Measurements from ENCODE around the gene PON2.
"Not testable (repeated sequence)": the region's sequence is repeated elsewhere in the genome, so short reads cannot be mapped to it uniquely, and the experiment has no call there.

Gene PON2

DNA sequence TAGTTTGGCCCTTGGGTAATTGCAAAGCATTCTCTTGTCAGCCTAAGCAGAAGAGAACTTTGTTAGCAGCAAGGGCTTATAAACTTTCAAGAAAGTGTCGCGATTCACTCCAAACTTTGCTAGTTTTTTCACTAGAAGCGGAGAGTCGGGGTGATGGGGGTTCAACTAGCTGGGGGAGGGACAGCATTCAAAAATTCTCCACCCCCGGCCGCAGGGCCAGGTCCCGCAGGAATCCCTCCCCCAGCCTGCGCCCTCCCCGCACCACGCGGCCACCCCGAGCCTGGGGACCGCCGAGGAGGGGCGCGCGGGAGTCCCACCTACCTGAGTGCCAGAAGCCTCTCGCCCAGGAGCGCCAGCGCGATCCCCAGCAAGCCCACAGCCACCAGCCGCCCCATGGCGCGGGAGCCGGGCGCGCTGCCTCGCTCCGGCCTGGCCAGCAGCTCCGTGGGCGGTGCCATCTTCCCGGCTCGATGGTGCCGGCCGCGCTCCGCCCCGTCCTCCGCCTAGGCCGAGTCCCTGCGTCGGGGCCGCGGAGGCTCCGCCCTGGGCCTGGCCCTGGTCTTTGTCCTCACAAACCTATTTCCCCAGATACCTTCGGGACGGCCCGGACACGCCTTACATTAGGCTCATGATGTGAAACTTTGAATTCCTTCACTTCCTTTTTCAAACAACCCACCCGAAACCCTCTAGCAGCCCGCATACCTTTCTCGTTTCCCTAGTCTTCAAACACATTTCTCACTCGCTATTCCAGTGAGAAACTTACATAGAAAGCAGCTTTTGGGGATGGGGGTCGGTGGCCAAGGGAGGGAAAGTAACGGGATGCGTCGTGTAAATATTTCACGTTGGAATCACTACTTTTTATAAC, at the start of gene PON2:
Gene PON2, minus strand, starts transcription at position 472 of the 865 bp plus-strand sequence. Its CDS starts 77 bp downstream, at position 395.
- peak; percentile 76 for DNase-seq

DNA sequence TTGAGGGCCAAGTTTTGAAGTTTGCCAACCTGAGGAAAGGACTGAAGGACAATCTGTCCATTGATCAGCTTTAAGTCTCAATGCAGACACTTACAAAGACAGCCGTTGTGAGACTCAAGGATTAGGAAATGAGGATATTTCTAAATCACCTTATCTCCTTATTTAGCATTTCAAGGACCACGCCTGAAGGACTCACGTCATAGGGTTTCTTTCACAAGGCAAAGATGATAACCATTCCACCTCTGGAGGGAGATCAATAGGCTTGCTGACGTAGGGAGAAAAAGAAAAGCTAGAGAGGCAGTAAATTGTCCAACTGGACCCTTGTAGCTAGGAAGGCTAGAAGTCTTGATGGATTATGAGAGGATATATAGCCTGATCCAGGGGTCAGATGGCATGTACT, 47.6 kb upstream of the PON2 start:
- no peak for DNase-seq

DNA sequence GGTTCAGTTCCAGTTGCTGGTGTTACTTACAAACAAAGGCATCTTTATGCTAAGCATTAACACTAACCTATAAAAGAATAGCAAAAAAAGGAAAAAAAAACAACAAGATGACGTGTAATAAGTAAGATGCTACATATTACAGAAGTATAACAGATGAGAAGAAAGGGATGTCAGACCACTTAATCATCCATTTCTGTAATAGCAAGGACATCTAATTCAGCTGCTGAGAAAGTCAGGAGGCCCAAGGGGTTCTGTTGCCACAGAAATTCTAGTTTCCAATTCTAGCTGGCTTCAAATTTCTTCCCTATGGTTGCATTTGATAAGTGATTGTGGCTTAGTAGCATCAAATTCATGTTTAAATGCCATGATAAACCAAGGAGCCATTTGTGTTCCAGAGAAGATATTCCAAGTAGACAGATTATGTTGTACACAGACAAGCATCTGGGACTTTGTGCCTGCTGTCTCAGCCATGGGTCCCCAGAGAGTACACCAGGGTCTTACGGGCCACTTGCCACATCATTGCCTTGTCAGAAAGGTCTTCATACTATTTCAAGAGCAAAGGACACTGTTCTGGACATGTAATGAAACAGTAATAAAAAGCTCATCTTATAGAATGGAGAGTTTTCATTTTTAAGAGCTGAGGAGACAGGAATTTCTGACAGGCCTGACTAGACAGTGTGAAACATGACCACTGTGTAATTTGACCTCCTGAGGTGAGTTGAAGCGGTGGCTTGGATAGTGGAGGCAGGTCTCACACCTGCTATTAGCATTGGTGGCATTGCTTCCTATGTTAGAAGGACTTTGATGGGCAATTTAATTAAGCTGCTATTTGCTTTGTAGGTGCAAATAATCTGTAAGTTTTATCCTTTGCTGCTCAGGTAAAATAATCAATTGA, 46.7 kb upstream of the PON2 start:
- DNase-seq, result no peak

DNA sequence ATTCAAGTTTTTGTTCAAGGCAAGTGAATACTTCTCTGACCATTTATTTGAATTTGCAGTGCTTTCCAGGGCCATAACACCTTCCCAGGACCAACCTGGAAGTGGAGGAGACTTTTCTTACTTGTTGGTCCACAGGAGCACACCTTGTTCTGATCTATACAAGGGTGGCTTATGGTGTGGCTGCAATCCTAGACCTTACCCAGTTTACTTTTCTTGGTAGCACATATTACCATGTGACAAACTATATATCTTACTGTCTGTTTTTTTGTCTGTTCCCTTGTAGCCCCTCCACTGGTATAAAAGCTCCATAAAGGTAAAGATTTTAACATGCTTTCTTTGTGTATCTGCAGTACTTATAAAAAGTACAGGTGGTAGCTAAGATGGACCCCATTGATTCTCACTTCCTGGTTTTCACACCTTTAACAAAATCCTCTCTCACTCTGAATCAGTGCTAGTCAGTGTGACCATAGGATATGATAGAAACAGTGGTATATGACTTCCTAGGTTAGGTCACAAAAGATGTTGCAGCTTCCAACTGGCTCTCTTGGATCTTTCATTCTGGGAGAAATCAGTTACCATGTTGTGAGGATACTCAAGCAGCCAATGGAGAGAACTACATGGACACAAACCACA, 45.3 kb upstream of the PON2 start:
- DNase-seq, result no peak

DNA sequence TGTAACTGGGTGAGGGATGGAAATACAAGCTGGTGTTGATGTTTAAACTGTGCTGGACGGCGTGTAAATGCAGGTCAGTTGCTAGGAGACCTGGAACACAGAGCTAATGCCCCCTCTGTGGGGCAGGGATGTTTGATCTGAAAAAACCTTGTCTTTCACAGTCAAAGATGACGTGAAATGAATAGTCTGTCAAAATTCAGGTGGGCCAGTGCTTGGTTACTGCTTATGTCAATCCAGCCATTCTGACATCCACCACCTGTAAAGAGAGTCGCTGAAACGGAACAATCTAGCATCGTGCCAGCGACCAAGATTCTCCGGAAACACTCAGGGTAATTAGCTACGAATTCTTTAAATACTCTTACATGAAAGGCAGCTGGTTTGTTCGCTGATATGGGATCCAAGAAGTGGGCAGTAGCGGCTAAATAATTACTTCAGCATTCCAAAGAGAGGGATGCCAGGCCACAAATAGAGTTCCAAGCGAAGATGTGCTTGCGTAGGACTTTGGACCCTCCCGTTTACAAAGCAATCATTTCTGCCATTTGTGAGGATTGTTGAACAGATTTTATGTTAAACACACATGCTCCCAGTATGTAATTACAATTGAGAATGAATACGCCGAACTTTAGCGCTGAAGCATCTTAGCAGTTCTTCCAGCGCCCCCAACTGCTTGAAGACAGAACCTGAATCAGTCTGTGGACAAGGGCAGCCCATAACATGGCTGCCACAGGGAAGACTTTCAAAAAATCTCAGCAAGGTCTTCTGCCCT, 43.6 kb upstream of the PON2 start:
- no peak for DNase-seq

DNA sequence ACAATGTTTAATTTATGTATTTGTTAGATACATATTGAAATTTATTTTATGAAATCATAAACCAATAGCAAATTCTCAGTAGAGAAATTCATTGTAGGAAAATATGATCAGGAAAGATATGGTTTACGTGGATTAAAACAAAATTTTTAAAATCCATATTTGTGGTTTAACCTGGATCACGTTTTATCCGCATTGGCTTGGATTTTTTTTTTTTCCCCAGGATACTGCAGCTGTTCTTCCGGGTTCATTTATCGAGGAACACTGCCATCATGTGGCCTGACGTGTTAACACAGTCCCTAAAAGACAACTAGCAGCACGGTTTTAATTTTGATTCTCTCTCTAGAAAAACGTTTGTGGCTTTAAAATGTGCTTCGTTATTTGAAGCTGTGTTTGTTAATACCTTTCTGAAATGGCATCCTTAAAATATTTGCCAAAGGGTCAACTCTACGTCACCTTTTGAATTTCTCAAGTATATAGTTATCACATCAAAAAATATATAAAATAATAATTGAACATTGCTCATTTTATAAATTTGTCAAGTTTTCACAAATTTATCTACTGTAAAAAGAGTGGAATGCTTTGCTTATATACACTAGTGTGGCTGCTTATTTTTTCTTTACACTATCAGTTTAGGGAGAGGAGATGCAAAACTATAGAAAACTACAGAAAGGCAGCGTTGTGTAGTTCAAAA, 42.2 kb upstream of the PON2 start:
- peak; percentile 70 for DNase-seq

DNA sequence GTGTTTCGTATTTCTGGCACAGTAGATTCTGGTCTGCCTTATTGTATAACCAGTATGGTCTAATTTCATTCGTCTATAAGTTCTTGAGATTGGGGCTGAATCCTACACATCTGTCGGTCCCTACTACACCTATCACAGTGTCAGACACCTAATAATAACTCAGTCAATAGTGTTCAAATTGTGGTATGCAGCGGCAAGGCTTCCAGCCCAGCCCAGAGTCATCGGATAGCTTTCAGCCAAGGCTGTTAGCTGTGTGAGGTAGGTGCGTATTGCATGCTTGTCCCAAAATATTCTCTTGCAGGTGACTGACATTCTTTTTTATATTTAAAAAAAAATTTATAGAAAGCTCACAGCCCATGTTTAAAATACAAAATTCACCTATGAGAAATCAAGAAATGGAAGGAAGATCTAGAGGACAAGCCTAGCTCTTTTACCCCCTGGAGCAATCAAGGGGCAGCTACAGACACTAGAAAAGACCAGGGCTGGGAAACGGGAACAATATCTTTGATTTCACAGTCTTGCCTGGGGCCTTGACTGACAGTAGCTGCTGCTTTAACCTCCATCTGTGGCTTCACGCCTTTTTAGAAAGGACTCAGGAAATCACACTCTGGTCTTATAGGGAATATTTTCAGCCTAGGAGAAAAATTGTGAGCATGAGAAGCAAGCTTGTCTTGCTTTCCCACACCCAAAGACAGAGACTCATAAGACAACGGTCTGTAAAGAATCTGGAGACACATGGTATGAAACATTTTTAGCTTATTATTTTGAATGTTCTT, 41.4 kb upstream of the PON2 start:
- no peak for DNase-seq

DNA sequence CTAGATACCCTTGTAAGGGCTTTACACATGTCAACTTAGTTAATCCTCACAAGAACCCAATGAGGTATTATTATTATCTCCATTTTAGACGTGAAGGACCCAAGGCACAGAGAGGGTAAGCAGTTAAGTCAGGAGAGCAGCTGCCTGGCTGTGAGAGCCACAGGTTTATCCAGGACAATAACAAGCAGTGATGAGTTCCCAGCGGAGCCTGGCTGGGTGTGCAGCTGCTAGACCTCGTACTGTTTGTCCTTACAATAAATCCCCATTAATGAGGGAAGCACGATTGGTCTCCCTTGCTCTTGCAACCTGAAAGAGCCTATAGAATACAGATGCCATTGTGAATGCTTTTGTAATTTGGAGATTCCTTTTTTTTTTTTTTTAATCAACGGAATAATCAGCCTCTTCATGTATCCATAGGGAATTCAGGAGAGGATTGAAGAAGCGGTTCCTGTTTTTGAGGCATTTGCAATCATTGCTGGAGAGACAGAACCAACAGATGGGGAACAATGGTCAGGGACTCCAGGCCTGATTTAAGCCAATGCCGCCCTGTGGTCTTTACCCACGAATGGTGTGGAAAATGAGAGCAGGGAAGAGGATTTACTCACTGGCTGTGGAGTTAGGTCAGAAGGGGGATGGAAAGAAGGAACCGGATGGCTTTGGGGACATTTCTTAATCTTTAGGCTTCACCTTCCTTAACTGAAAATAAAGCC, 38.6 kb upstream of the PON2 start:
- DNase-seq, result no peak

DNA sequence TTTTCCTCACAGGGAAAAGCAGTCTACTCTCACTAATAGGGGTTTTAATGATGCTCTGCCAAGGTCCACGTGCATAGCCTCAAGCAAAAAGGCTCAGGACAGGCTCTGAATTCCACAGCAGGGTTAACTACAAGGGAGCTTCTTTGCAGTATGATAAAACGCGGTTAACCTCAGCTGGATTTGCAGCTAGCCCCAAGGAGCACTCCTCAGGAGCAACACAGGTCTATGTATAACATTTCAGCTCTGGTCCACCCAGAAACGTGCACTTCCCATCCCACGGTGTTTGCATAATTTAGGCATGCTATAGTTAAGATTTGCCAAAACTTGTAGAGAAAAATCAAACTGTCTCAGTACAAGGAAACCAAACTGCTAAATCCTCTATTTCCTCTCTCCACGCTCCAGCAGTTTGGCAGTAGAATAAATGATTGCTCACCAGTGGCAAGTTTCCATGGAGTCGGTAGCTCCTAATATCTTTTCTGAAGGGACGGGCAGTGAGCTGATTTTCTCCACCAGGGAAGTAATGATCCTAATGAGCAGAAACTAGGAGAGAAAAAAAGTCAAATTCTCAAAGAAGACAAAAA, 37.8 kb upstream of the PON2 start:
- no peak for DNase-seq

DNA sequence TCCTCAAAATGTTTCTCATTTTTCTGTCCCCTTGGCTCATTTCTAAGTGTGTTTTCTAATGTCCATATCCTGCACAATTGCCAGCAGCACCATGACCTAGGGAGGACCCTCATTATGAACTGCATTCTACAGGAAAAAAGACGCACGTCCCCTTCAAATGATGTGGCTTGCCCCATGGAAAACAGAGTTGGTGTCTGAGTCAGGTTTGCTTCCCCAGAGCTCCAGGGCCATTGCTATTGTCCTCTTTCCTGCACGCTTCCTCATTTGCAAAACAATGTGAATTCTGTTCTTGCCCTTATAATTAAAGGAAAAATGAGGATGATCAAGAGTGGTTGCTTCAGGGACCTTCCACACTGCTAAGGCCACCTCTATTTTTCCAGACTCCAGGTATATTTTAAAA, 36.2 kb upstream of the PON2 start:
- DNase-seq, result no peak

DNA sequence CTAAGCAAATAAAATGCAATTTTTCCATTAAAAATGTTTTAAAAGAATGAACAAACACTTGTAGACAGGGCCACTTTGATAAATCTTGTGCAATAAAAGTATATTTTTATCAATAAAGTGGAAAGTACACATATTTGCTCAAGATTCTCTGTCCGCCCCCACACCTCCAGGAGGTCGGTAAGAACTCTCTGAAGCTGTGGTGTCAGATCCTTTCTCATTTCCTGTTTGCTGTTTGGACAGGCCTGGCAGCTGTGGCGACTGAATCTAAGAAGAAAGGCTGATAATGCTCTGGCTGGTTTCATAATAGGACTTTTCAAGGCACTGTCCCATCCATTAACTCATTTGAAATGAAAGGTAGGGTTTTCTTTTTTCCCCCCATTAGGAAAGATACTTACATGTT, 35.6 kb upstream of the PON2 start:
- DNase-seq, result no peak

DNA sequence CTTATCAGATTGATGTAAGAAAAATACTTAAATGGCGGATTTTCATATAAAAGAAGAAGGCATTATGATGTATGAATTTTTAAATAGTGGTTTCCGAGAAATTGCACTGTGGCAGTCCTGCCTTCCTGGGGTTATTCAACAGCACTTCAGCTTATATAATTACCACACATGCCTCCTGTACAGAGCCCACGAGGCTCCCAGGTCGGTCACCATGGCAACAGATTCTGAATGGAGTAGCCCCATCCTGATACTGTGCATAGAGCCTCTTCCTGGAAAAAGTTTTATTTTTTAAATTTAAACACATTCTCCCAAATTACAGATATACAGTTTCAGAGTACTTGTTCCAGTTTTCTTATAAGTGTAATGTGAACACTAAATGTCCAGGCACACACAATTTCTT, 35.0 kb upstream of the PON2 start:
- DNase-seq, result no peak

DNA sequence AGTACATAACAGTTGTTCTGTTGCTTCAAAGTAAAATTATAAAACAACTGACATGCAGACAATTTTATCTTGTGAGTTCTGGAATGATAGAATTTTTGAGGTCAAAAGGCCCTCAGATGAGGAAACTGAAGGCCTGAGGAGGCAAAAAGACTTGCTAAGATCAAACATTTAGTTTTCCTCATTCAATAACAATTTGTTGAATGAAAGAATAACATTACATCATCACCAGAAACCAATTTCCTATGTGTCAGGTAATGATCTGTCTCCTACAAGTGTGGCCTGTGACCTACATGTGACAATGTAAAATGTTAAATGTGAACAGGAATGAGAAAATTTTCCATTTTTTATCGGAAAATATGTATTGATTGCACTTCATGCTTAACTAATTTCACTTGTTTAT, 34.4 kb upstream of the PON2 start:
- no peak for DNase-seq

DNA sequence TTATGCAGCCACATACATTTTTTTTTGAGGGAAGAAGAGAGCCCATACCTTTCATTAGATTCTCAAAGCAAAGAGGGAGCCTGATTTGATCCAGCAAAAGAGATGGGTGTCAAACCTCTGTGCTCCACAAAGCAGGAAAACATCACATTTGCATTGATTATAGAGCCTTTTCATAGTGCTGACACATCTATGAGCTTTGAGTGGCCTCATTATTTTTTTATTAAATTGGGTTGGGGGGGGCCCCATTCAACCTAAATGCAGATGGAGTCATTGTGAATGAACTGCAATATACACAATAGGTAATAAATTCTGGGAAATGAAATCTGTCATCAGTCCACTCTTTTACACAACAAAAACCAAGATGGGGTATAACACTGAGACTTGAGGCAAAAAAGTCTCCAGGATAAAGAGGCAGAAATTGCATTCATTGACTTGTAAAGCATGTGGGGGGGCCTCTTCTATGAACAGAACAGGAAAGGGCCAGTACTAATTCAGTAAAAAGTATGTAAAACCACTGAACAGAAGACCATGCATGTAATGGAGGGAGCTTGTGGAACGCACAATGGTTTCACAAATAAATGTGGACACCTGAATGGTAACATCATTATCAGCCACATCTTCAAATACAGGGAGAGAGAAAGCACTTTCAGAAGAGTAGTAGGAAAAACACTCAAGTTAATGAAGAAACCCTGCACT, 33.2 kb upstream of the PON2 start:
- DNase-seq, result no peak

DNA sequence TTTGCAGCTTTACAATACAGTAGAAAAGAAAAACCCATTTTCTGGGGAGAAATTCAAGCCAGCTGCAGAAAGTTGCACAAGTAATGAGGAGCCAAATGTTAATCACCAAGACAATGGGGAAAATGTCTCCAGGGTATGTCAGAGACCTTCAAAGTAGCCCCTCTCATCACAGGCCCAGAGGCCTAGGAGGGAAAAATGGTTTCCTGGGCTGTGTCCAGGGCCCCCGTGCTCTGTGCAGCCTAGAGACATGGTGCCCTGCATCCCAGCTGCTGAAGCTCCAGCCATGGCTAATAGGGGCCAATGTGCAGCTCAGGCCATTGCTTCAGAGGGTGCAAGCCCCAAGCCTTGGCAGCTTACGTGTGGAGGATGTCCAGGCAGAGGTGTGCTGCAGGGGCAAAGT, 25.8 kb upstream of the PON2 start:
- not testable (repeated sequence) for DNase-seq

DNA sequence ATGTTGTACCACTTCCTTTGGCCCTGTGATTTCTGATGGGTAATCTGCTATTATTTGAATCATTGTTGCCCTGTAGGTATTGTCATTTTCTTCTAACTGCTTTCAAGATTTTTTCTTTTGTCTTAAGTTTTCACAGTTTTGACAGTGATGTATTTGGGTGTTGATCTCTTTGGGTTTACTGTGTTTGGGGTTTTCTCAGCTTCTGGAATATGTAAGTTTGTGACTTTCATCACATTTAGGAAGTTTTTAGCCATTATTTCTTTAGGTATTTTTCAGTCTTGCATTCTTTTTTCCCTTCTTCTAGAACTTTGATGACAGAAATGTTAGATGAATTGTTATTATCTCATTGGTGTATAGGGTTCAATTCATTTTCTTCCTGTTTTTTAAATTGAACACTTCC, 23.1 kb upstream of the PON2 start:
- DNase-seq, result no peak

DNA sequence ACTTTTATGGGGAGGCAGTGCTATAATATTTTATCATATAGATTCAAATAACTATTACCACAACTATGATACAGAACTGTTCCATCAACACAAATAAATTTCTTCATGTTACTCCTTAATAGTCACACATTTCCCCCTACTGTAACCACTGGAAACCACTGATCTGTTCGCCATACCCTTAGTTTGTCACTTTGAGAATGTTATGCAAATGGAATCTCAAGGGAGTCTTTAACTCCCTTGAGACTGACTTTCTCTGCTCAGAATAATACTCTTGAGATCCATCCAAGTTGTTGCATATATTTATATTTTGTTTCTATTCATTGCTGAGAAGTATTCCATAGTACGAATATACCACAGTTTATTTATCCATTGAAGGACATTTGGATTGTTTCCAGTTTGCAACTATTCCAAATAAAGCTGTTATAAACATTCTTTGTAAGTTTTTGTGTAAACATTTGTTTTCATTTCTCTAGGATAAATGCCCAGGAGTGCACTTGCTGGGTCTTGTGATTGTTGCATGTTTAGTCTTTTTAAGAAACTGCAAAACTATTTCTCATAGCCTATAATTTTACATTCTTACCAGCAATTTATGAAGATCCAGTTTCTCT, 19.7 kb upstream of the PON2 start:
- DNase-seq, result no peak

DNA sequence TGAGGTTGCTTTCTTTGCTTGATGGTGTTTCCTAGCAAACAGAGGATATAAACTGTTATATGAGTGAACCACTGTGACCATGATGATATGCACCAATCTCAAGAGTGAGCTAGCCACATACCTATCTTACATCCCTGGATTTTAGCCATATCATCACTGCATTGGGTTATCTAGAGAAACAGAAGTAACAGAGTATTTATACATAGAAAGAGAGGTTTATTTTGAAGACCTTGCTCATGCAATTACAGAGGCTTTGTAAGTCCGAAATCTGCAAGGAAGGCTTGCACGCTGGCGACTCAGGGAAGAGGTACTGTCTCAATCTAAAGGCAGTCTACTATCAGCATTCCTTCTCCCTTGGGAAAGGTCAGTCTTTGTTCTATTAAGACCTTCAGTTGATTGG, 11.8 kb upstream of the PON2 start:
- no peak for DNase-seq

DNA sequence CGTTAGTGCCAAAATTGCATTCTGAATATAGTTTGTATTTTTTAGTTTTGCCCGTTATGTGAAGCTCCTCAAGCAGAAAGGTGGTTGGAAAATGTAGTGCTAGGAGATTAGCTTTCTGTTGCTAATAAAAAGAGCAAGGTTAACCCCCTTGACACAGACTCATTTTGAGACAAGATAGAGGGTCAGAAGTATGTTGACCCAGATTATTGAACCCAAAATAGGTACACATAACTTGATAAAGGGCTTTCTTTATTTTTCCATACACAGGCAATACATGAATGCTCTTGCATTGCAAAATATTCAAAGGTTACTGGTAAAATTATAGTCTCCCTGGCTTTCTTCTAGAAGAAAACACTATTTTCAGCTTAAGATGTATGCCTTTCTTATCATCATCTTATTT, 10.0 kb upstream of the PON2 start:
- no peak for DNase-seq
